Calu3 (cell line): ENCODE results near the gene TIGAR. TPM values are rescaled to one million over a fixed set of nuclear protein-coding genes. Genes with fewer than 3 reads are reported as not detected.

ENCODE experiments used
- Bru-seq: library from RNA; stranded (reverse); fragments of 400-500 nt; gene quantifications from one replicate; lab custom pipeline; 2021; lab: Mats Ljungman, UMichigan
- BruChase-seq, 2 experiments: library from RNA; stranded (reverse); fragments of 400-500 nt; gene quantifications; one replicate each; lab custom pipeline; 2021; lab: Mats Ljungman, UMichigan
- BruUV-seq: library from RNA; stranded (reverse); fragments of 400-500 nt; replicated peaks from 2 replicates; lab custom pipeline; 2021; lab: Mats Ljungman, UMichigan
- CTCF ChIA-PET: fragments of 300-600 bp; sonication (Branson Sonifier 250); formaldehyde crosslinking; loops from one replicate; lab custom pipeline; 2022; ENCODE audit warnings: antibody characterized with exemption; lab: Charles Lee
- DNase-seq: peaks from one replicate; pipeline ENCODE4 v3.0.0; 2022
- H3K27ac Mint-ChIP-seq: one replicate; pipeline ENCODE4 v1.8.0; 2022; ENCODE audit warnings: mixed read lengths; ENCODE audit not compliant: unreplicated experiment
- H3K27me3 Mint-ChIP-seq: one replicate; pipeline ENCODE4 v1.8.0; 2022; ENCODE audit warnings: mixed read lengths; ENCODE audit not compliant: unreplicated experiment
- H3K36me3 Mint-ChIP-seq: one replicate; pipeline ENCODE4 v1.8.0; 2022; ENCODE audit warnings: mild to moderate bottlenecking, moderate library complexity, mixed read lengths; ENCODE audit not compliant: insufficient read depth, unreplicated experiment
- H3K4me1 Mint-ChIP-seq: one replicate; pipeline ENCODE4 v1.8.0; 2022; ENCODE audit warnings: mild to moderate bottlenecking, low read depth, mixed read lengths; ENCODE audit not compliant: unreplicated experiment
- H3K4me3 Mint-ChIP-seq: one replicate; pipeline ENCODE4 v1.8.0; 2022; ENCODE audit warnings: mild to moderate bottlenecking, low read depth, moderate library complexity, mixed read lengths; ENCODE audit not compliant: unreplicated experiment
- H3K9me3 Mint-ChIP-seq: one replicate; pipeline ENCODE4 v1.8.0; 2022; ENCODE audit warnings: low read depth, mixed read lengths; ENCODE audit not compliant: unreplicated experiment
- CTCF ChIP-seq: fragments of 200-600 bp; IDR thresholded peaks from one replicate; pipeline ENCODE4 v1.8.0; 2022; ENCODE audit warnings: antibody characterized with exemption; ENCODE audit not compliant: unreplicated experiment
- intact Hi-C: fragments of 100-400 bp; cut with micrococcal nuclease; formaldehyde crosslinking; loops from one replicate; pipeline ENCODE4 v1.10.0; 2022; ENCODE audit not compliant: unreplicated experiment
- long read RNA-seq: library from polyadenylated mRNA; stranded (forward); transcript quantifications from one replicate; pipeline ENCODE4 v2.0.0, GENCODE V29; 2022
- total RNA-seq: library from RNA; stranded (reverse); gene quantifications from 2 replicates; pipeline ENCODE4 v1.2.3, GENCODE V29; 2022

Gene TIGAR
- total RNA-seq: 15.9 and 17.3 TPM in 2 replicates
- percentile 65 among the genes with signal in this experiment for Bru-seq, nascent RNA
- BruChase-seq, experiment 1, labeled RNA remaining after a 6-hour chase: percentile 85 among the genes with signal in this experiment
- percentile 86 among the genes with signal in this experiment for BruChase-seq, experiment 2, labeled RNA remaining after a 2-hour chase
- long read RNA-seq, transcript TIGAR-201 (6 exons, 2,782 nt): major isoform, 26 of 30 reads
- long read RNA-seq, partial matches to known transcripts: 1 of 30 reads
- long read RNA-seq, other reads (novel, unspliced or antisense): 3 of 30 reads

GRCh38 chr12:4320853-4321701 lies at the start of gene TIGAR:
Gene TIGAR (plus strand): TSS chr12:4321213. CDS start chr12:4321272, 59 bp downstream.
- no TSS peak for BruUV-seq

GRCh38 chr12:4271717-4272423 lies 49.1 kb upstream of the TIGAR start:
- Mint-ChIP-seq H3K4me3 (peak overlapping the region; percentile 12), H3K36me3 (peaks cover 14% of the 10 kb centered on the region), H3K27me3 (peaks cover 97% of the 10 kb centered on the region), H3K4me1 (peaks cover 29% of the 10 kb centered on the region), H3K27ac (no peak overlapping the region), H3K9me3 (no peaks in the 10 kb centered on the region)
- BruUV-seq: no TSS peak
- intact Hi-C loops: loop anchor here (10.0 kb wide), 1 partner anchor 127 kb away; no protein-coding TSS in a partner anchor
- CTCF ChIA-PET: interaction anchor here (0.7 kb wide), 1 partner anchor 9 kb away, joined by 6 read pairs; no protein-coding TSS in a partner anchor
- DNase-seq: no peak
- TF ChIP-seq CTCF: no peak

More at GRCh38 chr12:4320853-4321701, at the start of gene TIGAR:
- intact Hi-C loops: no loop called here
- H3K27ac Mint-ChIP-seq: peak within 1 kb of the TSS; percentile 87
- H3K9me3 Mint-ChIP-seq: peaks cover 3% of the 10 kb centered on the region
- no peak for TF ChIP-seq CTCF
- CTCF ChIA-PET: no interaction called here
- DNase-seq: peak; percentile 94
- H3K4me3 Mint-ChIP-seq: peak within 1 kb of the TSS; percentile 98
- H3K27me3 Mint-ChIP-seq: no peaks in the 10 kb centered on the region
- peaks cover 11% of the 10 kb centered on the region for H3K4me1 Mint-ChIP-seq
- H3K36me3 Mint-ChIP-seq: peaks cover 28% of the 10 kb centered on the region

GRCh38 chr12:4272424-4273272 lies 48.4 kb upstream of the TIGAR start:
- Mint-ChIP-seq H3K4me1 (peaks cover 34% of the 10 kb centered on the region), H3K4me3 (peak overlapping the region; percentile 83), H3K9me3 (no peaks in the 10 kb centered on the region), H3K27me3 (peaks cover 97% of the 10 kb centered on the region), H3K27ac (peak overlapping the region; percentile 27), H3K36me3 (peaks cover 14% of the 10 kb centered on the region)
- DNase-seq: no peak
- no peak for TF ChIP-seq CTCF
- BruUV-seq: no TSS peak
- intact Hi-C loops: loop anchor here (10.0 kb wide), 1 partner anchor 128 kb away; no protein-coding TSS in a partner anchor
- CTCF ChIA-PET: interaction anchor here (0.7 to 1.4 kb wide), 2 partner anchors 8 to 25 kb away, joined by 3 to 6 read pairs; no protein-coding TSS in a partner anchor
